ENCODE data around the gene SLC66A2.

DNA sequence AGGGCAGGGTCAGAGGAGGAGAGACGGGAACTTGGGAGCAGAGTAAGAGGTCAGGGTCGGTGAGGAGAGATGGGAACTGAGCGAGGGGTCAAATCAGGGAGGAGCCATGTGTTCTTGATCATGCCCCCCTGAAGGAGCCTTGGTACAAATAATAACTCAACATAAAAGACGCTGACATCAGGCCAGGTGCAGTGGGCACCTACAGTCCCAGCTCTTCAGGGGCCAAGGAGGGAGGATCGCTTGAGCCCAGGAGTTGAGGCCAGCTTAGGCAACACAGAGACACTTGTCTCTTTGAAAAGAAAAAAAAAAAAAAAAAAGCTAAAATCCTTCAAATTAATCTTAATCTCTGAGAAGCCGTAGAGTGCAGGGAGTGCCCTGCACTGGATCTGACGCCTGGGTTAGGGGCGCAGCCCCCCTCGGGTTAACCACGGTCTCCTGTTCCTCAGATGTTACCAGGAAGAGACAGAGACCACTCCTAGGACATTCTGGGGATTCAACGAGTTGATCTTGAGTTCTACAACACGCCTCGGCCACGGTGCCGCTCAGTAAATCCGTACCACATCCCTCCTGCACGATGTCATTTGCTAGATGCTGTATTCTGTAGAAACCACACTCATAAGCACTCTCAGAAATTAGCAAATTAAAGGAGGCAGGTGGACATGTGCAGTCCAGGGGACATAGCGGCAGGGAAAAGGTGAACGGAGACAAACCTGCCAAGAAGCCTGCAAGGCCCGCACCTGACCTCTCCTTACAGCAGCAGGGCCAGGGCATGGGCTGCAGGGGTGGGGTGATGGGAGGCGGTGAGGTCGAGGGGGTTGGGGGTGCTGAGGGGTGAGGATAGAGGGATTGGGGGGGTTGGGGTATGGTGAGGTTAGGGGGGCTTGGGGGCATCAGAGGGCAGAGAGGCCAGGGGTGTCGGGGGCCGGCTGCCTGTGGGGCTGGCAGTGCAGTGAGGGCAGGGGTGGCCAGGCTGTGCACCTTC lies 29.2 kb downstream of the SLC66A2 start:
- TF ChIP-seq POLR2A (IDR thresholded peaks at IDR 0.05), result no peak
- TF ChIP-seq CTCF (IDR thresholded peaks at IDR 0.05), result no peak

Measured in transverse colon (tissue), 3 donors.